Measurements from ENCODE around the gene HYAL3.
"Not testable (repeated sequence)": the region's sequence is repeated elsewhere in the genome, so short reads cannot be mapped to it uniquely, and the experiment has no call there.

The HYAL3 gene

DNA sequence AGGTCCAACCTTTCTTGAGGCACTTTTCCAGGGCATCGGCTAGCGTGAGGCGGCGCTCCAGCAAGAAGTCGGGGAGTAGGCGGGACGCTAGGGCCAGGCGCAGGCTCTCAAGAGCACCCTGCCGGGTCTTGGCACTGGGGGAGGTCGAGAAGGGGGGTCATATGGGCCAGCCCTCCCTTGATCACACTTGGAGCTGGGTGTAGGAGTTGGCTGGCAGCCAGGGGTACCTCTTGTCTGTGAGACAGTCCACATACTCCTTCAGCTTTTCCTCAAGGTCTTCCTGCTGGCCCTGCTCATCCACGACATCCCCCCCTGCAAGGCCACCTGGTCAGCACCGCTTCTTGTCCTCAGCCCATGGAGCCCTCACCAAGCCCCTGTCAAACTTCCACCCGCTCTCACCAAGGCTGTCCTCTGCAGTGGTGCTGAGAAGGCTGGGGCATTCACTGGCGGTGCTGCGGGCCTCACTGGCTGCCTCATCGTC, 9.0 kb downstream of the HYAL3 start:
- DNase-seq (ENCODE audit: low read depth in 2 of 2): no peak

DNA sequence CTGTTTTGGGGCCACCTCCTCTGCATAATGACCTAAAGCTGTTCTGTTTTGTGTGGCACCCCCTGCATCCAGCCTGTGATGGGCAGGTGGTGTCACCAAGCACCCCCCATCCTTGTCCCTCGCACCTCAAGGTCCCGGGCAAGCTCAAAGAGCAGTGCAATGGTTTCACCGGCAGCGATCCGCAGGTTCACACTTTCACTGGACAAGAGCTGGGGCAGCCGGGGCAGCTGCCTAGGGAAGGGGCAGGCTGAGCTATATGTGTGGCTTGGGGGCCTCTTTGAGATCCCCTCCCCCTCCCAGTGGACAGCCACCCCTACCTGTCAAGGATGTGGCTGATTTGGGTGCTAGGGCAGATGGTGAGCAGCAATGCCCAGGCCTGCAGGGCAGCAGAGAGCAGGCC, 10.1 kb downstream of the HYAL3 start:
- no peak for DNase-seq (ENCODE audit: low read depth in 2 of 2)

DNA sequence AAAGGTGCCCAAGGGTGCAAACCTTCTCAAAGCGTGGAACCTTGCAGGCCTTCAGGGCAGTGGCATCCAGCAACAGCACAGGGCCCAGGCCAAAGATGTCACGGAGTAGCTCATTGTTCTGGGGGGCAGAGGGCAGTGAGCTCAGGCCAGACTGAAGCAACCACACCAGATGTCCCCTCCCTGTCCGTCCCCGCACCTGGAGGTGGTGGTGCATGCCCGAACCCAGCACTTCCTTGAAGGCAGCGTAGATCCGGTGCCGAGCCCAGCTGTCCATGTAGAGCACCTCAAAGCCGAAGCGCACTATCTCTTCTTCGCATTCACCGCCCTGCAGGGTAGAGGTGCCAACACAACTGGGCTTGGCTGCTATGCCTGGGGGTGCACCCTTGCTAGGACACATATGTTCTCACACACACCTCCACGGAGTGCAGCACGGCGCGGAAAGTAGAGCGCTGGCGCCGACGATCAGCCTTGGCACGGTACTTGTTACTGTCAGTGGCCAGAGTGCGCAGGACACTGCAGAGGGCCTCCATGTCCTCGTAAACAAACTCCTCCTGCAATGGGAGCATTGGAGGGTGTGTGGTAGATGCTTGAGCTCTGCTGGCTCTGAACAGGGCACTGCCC, 10.7 kb downstream of the HYAL3 start:
- DNase-seq (ENCODE audit: low read depth in 2 of 2): no peak

DNA sequence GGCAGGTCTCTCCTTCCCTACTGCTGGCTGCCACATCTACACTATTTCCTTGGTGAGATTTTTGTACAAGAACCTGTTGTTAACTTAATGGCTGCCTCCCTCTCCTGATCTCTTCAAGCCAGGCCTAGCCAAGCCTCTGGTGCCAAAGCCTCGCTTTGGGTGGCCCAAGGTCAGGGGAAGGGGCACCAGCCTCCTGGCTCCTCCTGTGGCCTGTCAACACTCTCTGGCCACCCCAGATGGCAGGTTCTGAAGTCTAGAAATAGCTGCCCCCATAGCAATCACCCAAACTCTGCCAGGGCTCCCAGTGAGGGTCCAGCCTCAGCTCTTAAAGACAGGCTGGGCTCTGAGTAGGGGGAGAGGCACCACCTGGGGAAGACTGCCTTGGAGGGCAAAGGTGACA, 11.9 kb downstream of the HYAL3 start:
- DNase-seq (ENCODE audit: low read depth in 2 of 2): no peak

DNA sequence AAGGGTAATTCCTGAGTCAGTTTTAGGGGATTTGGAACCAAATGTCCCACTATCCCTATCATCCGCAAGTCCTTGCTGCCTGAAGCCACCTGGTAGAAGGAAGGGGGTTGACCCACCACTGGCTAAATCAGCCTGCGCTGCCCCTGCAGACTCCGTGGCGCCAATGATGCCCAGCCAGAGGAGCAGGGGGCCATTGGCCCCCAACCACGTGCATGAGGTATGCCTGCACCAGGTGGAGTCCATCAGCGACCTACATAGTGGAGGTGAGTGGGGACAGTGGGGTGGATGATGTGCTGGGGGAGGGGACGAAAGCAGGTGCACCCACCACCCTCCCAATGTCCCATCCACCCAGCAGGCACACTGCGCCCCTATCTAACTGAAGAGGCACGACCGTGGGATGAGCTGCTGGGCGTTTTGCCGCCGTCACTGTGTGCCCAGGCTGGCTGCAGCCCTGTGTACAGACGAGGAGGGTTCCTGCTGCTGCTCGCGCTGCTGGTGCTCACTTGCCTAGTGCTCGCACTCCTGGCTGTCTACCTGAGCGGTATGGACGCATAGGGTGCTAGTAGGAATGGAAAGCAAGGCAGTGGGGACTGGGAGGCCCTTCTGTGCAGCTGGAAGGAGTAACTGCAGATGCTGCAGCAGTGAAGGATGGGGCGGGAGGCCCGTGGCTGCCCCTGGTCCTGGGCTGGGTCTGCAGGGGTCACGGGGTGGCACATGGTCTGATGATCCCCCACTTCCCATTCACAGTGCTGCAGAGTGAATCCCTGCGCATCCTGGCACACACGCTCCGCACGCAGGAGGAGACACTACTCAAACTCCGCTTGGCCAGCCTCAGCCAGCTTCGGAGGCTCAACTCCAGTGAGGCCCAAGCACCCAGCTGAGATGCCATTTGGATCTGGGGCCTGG, 12.6 kb downstream of the HYAL3 start:
- DNase-seq (ENCODE audit: low read depth in 2 of 2): no peak

DNA sequence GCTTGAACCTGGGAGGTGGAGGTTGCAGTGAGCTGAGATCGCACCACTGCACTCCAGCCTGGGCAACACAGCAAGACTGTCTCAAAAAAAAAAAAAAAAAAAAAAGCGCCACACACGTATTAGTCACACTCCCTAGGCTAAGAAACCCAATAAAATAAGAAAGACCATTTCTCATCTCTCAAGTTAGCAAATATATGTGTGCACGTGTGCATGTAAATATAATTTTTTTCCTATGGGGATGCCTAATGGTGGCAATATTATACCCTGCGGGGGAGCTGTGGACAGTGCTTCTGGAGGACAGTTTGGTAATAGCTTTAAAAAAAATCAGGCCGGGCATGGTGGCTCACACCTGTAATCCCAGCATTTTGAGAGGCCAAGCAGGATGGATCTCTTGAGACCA, 15.1 kb downstream of the HYAL3 start:
- DNase-seq (ENCODE audit: low read depth in 2 of 2): not testable (repeated sequence)

DNA sequence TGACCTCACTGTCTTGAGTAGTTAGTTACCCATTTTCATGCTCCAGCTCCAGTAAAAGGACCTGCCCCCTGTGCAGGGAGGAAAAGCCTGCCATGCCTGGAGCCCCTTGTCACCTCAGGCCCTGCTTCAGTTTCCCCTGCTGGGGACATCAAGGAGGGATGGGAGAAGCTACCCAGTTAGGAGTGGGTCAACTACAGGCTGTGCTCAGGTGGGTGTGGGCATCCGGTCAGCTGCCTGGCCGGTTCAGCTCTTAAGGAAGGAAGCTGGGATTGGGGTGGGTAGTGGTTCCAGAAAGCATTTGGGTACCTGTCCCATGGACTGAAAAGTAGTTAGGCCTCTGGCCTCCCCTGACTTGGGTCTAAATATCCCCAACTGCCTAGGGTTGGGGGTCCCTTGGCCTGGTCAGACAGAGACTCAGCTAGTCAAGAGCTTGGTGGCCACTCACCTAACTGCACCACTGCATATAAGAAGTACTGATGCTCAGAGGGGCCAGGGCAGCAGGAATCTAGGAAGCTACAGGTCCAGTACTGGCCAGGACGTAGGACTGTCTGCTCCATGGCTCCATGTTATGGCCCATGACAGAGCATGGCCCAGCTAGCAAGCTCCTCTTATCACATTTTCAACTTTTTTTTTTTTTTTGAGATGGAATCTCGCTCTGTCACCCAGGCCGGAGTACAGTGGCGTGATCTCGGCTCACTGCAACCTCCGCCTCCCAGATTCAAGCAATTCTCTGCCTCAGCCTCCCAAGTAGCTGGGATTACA, 19.8 kb downstream of the HYAL3 start:
- no peak for DNase-seq (ENCODE audit: low read depth in 2 of 2)

DNA sequence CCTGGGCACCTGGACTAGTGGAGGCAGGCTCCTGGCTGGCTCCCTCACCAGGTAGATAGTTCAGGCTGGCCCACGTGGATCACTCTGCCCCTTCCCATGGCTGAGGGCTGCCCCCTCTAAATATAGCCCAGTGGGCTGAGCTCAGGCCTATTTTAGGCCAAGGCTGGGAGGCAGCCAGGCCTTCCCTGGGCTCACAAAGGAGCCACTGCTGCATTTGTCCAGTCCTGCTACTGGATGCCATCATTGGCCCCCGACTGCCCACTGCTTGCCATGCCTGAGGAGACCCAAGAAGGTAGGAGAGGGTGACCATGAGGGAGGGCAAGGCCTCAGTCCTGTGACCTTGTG, 20.4 kb downstream of the HYAL3 start, which contains the start of gene LSMEM2:
TSS of gene LSMEM2 (plus strand) at position 208 of the 345 bp plus-strand sequence. CDS start at position 235, 27 bp downstream.
- no peak for DNase-seq (ENCODE audit: low read depth in 2 of 2)

DNA sequence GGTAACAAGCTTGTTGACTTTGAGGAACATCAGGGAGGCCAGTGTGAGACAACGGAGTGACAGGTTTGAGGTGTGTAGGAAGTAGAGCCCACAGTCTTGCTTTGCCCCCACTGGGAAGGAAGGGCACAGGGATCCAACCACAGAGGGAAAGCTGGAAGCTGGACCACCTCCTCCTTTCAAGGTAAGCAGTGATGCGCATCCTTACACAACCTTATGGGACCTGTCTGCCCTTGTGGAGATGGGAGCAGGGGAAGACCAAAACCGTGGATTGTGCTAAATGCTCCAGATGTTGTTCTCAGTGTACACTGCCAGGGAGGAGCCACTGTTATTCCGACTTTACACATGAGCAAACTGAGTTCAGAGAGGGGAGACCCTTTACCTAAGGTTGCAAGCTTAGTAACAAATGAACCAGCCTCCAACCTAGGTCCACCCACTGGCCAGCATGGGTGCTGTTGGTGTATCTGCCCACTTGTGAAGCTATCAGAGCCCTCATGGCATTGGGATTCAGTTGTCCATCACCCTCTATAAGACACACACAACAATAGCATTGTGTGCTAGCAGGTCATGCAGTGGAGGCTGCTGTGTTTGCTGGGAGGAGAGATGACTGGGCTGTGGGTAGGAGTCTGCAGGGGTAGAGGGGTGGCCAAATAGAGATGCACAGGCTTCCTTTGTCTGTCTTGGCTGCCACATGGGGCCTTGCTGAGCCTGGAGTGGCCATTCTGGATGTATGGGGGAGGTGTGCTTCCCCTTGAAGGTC, 20.9 kb downstream of the HYAL3 start:
- no peak for DNase-seq (ENCODE audit: low read depth in 2 of 2)

DNA sequence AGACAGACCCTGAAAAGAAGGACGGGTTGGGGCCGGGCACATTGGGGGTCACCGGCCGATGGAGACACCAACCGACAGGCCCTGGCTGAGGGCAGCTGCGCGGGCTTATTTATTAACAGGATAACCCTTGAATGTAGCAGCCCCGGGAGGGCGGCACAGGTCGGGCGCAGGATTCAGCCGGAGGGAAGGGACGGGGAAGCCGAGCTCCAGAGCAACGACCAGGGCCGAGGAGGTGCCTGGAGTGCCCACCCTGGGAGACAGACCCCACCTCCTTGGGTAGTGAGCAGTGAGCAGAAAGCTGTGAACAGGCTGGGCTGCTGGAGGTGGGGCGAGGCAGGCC, 22.5 kb downstream of the HYAL3 start:
- DNase-seq (ENCODE audit: low read depth in 2 of 2): no peak

DNA sequence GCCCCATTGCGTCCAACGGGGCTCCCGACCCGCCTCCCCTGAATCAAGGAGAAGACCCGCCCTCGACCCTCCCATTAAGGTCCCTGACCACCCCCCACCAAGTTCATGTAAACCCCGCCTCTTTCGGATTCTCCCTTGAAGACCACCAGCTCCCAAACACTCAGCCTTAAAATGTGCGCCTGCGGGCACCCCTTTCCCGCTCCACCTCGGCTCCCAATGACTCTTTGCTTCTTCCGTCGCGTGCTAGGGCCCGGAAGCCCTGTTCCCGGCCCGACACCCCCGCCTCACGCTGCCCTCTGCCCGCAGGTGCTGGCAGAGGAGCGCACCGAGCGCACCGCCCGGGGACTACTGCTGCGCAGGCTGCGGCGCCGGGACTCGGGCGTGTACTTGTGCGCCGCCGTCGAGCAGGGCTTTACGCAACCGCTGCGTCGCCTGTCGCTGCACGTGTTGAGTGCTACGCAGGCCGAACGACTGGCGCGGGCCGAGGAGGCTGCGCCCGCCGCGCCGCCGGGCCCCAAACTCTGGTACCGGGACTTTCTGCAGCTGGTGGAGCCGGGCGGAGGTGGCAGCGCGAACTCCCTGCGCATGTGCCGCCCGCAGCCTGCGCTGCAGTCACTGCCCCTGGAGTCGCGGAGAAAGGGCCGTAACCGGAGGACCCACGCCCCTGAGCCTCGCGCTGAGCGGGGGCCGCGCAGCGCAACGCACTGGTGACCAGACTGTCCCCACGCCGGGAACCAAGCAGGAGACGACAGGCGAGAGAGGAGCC, 23.0 kb downstream of the HYAL3 start:
- DNase-seq (ENCODE audit: low read depth in 2 of 2): no peak

DNA sequence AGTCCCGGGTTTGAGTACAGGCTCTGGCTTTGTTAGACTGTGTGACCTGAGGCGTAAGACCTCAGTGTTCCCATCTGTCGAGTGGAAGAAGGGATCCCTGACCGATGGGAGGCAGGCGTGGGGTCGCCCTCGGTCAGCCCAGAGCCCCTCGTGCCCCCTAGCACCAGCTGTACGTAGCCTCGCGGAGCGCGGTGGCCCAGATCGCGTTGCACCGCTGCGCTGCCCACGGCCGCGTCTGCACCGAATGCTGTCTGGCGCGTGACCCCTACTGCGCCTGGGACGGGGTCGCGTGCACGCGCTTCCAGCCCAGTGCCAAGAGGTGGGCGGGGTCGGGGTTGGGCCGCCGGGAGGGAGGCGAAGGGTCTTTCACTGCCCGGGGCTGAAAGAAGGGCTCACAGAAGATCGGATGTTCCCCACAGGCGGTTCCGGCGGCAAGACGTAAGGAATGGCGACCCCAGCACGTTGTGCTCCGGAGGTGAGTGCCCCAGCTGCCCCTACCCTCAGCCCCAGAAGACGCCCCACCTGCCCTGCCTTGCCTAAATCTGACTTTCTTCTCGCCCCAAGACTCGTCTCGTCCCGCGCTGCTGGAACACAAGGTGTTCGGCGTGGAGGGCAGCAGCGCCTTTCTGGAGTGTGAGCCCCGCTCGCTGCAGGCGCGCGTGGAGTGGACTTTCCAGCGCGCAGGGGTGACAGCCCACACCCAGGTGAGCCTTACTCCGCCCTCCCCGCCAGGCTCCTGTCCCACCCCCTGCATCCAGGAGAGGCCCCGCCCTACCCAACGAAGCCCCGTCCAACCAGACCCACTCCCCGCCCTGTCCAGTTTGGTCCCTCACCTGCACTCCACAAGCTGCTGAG, 23.8 kb downstream of the HYAL3 start:
- no peak for DNase-seq (ENCODE audit: low read depth in 2 of 2)

DNA sequence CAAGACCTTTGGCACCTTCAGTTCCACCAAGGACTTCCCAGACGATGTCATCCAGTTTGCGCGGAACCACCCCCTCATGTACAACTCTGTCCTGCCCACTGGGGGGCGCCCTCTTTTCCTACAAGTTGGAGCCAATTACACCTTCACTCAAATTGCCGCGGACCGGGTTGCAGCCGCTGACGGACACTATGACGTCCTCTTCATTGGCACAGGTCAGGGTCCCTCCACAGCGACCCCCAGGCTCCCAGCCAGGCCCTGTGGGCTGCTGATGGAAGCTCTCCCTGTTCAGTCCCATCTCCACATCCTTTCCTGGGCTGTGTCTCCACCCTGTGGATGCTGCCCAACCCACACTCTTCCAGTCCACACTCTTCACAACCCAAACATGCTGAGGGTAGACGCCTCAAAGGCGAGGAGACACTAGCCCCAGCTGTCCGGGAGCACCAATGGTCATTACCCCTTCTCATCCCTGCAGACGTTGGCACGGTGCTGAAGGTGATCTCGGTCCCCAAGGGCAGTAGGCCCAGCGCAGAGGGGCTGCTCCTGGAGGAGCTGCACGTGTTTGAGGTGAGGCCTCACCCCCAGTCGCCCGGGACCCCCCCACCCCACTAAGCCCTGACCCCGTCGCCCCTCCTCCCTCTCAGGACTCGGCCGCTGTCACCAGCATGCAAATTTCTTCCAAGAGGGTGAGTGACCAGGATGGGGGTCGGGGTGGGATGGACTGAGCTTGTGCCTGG, 24.7 kb downstream of the HYAL3 start:
- DNase-seq (ENCODE audit: low read depth in 2 of 2): peak in 1 of 2 donors; percentile 46

DNA sequence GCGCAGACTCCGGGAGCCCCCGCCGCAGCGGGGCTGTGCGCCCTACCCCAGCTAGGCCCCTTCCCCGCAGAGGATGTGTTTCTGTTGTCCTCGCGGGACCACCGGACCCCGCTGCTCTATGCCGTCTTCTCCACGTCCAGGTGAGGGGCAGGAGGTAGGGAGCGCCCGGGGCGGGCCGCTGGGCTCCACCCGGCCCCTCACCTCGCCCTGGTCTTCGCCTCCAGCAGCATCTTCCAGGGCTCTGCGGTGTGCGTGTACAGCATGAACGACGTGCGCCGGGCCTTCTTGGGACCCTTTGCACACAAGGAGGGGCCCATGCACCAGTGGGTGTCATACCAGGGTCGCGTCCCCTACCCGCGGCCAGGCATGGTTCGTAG, 25.5 kb downstream of the HYAL3 start:
- DNase-seq (ENCODE audit: low read depth in 2 of 2): no peak

DNA sequence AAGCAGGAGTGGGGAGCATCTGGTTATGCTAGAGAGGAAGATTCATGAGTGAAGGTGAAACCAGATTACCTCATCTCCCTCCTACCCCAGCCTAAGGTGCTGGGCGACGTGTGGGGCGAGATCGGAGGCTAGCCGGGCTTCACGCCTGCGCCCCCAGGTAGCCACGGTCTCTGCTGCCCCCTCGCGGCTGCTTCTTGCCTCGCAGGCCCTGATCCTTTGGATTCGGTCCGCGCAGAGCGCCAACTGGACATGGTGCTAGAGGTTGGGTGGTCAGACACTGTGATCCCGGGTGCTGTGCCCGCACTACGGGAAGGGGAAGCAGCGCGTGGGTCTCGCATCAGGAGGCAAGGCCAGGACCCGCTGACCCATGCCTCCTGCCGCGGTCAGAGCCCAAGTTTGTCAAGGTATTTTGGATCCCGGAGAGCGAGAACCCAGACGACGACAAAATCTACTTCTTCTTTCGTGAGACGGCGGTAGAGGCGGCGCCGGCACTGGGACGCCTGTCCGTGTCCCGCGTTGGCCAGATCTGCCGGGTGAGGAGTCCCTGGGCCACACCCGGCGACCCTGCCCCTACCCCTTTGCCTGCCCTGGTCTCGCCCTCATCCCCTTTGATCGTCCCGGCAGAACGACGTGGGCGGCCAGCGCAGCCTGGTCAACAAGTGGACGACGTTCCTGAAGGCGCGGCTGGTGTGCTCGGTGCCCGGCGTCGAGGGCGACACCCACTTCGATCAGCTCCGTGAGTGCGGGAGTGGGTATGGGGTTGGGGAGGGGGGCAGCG, 26.1 kb downstream of the HYAL3 start:
- DNase-seq (ENCODE audit: low read depth in 2 of 2): peak; percentile 63

DNA sequence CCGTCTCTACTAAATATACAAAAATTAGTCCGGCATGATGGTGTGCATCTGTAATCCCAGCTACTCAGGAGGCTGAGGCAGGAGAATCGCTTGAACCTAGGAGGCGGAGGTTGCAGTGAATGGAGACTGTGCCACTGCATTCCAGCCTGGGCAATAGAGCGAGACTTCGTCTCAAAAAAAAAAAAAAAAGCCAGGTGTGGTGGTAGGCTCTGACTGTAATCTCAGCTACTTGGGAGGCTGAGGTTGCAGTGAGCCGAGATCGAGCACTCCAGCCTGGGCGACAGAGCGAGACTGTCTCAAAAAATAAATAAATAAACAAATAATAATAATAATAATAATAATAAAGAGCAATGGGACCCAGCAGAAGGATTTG, 26.7 kb downstream of the HYAL3 start:
- not testable (repeated sequence) for DNase-seq (ENCODE audit: low read depth in 2 of 2)

DNA sequence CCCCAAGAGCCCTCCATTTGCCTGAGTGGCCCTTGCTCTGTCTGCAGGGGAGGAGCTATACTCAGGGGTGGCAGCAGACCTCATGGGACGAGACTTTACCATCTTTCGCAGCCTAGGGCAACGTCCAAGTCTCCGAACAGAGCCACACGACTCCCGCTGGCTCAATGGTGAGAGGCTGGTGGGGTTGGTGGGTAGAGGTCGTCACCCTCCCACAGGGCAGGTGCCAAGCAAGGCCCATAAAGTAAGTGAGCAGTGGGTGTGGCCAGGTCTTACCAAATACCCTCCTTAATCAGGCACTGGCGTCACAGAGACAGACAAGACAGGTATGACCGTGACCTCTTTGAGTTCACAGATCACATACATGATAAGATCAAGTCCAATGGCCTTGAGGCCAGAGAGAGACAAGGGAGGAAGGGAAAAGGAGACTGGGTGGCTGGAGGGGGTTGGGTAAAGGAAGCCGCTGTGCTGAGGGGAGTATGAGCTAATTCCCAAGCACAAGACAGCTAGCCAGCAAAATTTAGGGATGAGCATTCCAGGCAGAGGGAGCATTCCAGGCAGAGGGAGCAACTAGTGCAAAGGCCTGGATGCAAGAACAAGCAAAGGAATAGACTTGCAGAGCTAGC, 27.8 kb downstream of the HYAL3 start:
- no peak for DNase-seq (ENCODE audit: low read depth in 2 of 2)
